OCI-LY1 (cell line): ENCODE measurements around the gene GFPT2.

Source experiments
- EZH2 ChIP-seq: fragments of 200-600 bp; sonication (generic), shearing (Covaris generic); IDR thresholded peaks from 2 replicates; pipeline ENCODE4 v1.8.0; 2017; ENCODE audit warnings: borderline replicate concordance, mixed run types, mild to moderate bottlenecking, antibody characterized with exemption, low read length, moderate library complexity, mixed read lengths
- TF ChIP-seq, protein P1 (sequence below): fragments of 200-600 bp; sonication (generic), shearing (Covaris generic); IDR thresholded peaks from 2 replicates; pipeline ENCODE4 v1.5.1; 2017; ENCODE audit warnings: mild to moderate bottlenecking, antibody characterized with exemption, low read length, moderate library complexity, mixed read lengths

DNA sequence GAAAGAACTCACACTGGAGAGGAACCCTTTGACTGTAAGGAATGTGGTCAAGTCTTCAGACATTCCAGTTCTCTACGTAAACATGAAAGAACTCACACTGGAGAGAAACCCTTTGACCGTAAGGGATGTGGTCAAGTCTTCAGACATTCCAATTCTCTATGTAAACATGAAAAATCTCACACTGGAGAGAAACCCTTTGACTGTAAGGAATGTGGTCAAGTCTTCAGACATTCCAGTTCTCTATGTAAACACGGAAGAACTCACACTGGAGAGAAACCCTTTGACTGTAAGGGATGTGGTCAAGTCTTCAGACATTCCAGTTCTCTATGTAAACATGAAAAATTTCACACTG, 93.9 kb downstream of the GFPT2 start:
- TF ChIP-seq, protein P1, sequence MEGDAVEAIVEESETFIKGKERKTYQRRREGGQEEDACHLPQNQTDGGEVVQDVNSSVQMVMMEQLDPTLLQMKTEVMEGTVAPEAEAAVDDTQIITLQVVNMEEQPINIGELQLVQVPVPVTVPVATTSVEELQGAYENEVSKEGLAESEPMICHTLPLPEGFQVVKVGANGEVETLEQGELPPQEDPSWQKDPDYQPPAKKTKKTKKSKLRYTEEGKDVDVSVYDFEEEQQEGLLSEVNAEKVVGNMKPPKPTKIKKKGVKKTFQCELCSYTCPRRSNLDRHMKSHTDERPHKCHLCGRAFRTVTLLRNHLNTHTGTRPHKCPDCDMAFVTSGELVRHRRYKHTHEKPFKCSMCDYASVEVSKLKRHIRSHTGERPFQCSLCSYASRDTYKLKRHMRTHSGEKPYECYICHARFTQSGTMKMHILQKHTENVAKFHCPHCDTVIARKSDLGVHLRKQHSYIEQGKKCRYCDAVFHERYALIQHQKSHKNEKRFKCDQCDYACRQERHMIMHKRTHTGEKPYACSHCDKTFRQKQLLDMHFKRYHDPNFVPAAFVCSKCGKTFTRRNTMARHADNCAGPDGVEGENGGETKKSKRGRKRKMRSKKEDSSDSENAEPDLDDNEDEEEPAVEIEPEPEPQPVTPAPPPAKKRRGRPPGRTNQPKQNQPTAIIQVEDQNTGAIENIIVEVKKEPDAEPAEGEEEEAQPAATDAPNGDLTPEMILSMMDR = no peak
- TF ChIP-seq EZH2 = no peak
